GM18951 (cell line): ENCODE measurements around the gene BIRC5.

Experiments used
- POLR2A ChIP-seq: IDR thresholded peaks from 4 replicates; pipeline ENCODE4 v1.6.1; 2011; ENCODE audit warnings: mild to moderate bottlenecking; ENCODE audit not compliant: insufficient read length, insufficient read depth; ENCODE audit errors: extremely low read depth
- in situ Hi-C: fragments of 300-500 bp; cut with MboI; formaldehyde crosslinking; loops from one replicate; pipeline ENCODE4 v1.12.0; 2022; ENCODE audit warnings: low sequenced_read_pairs, mixed read lengths, inconsistent platforms; ENCODE audit not compliant: unreplicated experiment

Gene BIRC5

GRCh38 chr17:78255953-78256706, 42.1 kb downstream of the BIRC5 start:
- in situ Hi-C loops: no loop called here
- no peak for TF ChIP-seq POLR2A

GRCh38 chr17:78256707-78257591, 42.9 kb downstream of the BIRC5 start:
- no peak for TF ChIP-seq POLR2A
- in situ Hi-C loops: no loop called here

GRCh38 chr17:78257810-78258322, 43.8 kb downstream of the BIRC5 start:
- no peak for TF ChIP-seq POLR2A
- in situ Hi-C loops: no loop called here

- in situ Hi-C loops: no loop called here
- no peak for TF ChIP-seq POLR2A
Observed at GRCh38 chr17:78258323-78259191, 44.5 kb downstream of the BIRC5 start.

GRCh38 chr17:78259192-78259554, 45.1 kb downstream of the BIRC5 start:
- TF ChIP-seq POLR2A: no peak
- in situ Hi-C loops: no loop called here

- no peak for TF ChIP-seq POLR2A
- in situ Hi-C loops: no loop called here
Observed at GRCh38 chr17:78263063-78263735, 49.1 kb downstream of the BIRC5 start.

GRCh38 chr17:78263736-78264340, 49.8 kb downstream of the BIRC5 start:
- in situ Hi-C loops: no loop called here
- no peak for TF ChIP-seq POLR2A

- in situ Hi-C loops: no loop called here
- TF ChIP-seq POLR2A: no peak
Observed at GRCh38 chr17:78264590-78264989, 50.5 kb downstream of the BIRC5 start.

- in situ Hi-C loops: no loop called here
- TF ChIP-seq POLR2A: no peak
Observed at GRCh38 chr17:78265121-78265520, 51.1 kb downstream of the BIRC5 start.

GRCh38 chr17:78266231-78266631, 52.2 kb downstream of the BIRC5 start:
- in situ Hi-C loops: no loop called here
- TF ChIP-seq POLR2A: no peak

GRCh38 chr17:78266771-78267170, 52.7 kb downstream of the BIRC5 start:
- no peak for TF ChIP-seq POLR2A
- in situ Hi-C loops: no loop called here
